NCI-H1048 (cell line): Measurements from ENCODE around the gene FSTL4.
A peak's percentile ranks its signal among the peaks of the same experiment; 100 is the strongest.
"Not testable (repeated sequence)": the region's sequence is repeated elsewhere in the genome, so short reads cannot be mapped to it uniquely, and the experiment has no call there.

Source experiments
- DNase-seq: peaks from one replicate; lab custom pipeline; 2025; lab: John Stamatoyannopoulos, UW

FSTL4 gene

DNA sequence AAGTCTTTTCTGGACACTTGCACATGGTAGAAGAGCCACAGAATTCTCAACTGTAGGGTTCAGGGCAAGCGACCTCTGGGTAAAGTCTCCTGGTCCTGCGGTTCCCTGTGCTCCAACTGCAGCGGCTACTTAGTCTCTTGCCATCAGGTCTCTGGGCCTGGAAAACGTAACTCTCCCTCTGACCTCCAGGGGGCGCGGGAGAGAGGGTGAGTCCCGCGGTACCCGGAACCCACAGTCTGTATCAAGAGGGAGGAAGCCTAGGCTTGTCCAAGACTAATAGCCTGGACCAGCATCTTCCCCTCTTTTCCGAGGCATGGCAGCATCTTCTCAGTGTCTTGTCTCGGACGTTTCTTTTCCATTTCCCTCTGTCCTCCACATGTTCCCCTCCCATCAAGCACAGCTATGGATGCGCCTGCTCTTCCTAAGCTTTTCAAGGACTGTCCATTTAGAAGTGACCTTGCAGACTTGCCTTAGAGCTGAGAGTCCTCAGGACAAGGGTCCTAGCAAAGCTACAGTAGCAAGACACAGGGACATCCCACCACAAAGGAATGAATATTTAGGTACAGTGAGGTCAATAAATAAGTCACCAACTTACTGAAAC is 59.3 kb downstream of the FSTL4 start:
- DNase-seq, result peak; percentile 7

DNA sequence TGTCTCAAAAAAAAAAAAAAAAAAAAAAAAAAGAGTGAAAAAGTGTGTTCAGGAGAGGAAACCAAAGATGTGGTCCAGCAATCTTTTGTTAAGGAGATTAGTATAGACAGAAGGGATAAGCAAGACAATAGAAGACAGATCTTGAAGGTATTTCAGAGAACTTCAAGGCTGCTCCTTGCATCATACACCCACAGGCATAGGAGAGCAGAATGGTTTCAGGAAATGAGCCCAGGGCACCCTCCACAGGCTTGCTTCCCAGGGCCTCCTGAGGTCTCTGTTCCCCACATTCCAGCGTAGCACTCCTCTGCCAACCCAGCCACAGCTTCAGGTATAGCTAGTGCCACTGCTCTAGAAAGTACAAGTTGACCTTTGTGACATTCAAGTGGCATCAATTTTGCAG is 65.8 kb downstream of the FSTL4 start:
- no peak for DNase-seq

- no peak for DNase-seq
Observed at GRCh38 chr5:133544346-133544745, 68.0 kb downstream of the FSTL4 start.

DNA sequence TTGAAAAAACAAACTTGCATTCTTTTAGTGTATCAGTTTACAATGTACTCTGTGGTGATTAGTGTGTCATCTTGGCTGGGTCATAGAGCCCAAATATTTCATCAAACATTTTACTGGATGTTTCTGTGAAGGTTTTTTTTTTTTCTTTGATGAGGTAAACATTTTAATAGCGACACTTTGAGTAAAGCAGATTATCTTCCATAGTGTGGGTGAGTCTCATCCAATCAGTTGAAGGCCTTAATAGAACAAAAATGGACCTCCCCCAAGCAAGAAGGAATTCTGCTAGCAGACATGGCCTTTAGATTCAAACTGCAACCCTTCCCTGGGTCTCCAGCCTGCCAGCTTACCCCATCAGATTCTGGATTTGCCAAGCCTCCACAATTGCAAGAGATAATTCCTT is 72.5 kb downstream of the FSTL4 start:
- no peak for DNase-seq

GRCh38 chr5:133538718-133539117 is 73.6 kb downstream of the FSTL4 start:
- no peak for DNase-seq

DNA sequence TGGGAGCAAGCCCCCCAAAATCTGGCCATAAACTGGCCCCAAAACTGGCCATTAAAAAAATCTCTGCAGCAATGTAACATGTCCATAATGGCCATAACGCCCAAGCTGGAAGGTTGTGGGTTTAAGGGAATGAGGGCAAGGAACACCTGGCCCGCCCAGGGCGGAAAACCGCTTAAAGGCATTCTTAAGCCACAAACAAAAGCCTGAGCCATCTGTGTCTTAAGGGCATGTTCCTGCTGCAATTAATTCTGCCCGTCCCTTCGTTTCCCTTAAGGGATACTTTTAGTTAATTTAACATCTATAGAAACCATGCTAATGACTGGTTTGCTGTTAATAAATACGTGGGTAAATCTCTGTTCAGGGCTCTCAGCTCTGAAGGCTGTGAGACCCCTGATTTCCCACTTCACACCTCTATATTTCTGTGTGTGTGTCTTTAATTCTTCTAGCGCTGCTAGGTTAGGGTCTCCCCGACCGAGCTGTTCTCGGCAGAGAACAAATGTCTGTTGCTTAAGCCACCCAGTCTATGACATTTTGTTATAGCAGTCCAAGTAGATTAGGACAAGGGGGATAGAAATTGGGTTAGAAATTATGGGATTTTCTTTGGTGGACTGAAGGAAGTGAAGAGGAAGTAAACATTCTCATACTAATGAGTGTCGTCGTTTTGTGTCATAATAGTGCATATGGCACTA is 77.0 kb downstream of the FSTL4 start:
- DNase-seq, result not testable (repeated sequence)

DNA sequence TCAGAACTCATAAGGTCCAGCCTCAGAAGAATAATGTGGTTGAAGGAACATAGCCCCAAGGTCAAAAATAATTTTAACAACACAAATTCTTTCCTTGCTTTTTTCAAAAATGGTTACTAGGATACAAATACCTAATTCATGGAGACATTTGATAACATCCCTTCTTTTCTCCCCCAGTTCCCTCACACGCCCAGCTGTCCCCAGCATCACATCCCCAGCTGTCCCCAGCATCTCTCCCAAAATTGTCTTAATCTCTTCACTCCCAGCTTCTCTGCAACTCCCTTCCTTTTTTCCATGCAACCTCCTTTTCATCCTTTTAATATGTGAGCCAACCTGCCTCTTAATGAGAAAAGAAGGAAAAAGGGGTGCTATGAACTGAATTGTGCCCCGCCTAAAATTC is 77.8 kb downstream of the FSTL4 start:
- DNase-seq, result no peak

DNA sequence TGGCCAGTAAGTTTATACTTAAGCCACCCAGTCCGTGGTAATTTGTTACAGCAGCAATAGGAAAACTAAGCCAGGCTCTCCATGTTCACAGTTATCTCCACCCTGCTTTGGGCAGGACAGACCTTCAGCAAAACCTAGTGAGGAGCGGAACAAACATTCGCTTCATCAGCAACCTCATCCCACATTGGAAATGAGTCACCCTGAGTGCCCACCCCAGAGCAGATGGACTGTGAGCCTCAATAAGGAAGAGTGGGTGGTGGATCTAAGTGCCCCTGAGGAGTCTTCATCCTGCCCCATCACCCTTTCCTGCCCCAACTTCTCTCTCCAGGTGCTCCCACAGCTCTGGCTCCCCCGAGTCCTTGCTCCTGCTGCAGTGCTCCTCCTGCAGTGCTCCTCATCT is 78.8 kb downstream of the FSTL4 start:
- DNase-seq, result no peak

GRCh38 chr5:133531594-133531993 is 80.7 kb downstream of the FSTL4 start:
- DNase-seq, result no peak

DNA sequence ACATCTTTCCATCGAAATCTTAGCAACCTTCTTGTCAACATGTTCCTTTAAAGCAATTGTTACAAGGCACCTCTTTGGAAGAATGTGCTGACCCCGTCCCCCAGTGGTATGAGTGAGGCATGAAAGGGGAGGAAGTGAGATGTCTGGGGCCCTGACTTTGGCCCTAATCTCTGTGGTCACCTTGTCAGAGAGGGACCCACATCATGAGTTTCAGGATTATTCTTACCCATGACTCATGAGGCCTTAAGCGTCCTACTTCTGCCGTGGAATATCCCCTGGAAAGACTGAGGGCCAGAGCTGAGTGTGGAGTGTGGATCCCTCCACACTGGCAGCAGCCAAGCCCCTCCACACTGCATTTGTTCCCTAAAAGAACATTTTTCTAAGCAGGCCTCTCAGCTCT is 81.2 kb downstream of the FSTL4 start:
- DNase-seq, result no peak

DNA sequence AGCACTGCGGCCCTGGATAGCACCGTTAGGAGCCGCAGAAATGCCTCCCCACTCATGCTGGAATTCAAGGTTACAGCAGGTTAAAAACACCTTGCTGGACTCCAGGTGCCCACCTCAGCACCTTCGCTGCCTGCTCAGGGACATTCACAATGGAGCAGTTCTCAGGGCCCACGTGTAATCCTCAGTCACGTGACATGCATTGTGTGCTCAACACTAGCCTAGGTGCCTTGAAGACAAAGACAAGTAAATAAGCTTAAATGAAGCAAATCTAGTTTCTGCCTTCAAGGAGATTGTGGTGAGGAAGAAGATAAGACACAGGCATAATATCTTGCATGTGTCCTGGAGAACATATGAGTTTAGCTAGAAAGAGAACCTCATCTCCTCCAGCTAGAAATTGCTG is 82.1 kb downstream of the FSTL4 start:
- no peak for DNase-seq

- no peak for DNase-seq
Observed at GRCh38 chr5:133528841-133529240, 83.5 kb downstream of the FSTL4 start.

DNA sequence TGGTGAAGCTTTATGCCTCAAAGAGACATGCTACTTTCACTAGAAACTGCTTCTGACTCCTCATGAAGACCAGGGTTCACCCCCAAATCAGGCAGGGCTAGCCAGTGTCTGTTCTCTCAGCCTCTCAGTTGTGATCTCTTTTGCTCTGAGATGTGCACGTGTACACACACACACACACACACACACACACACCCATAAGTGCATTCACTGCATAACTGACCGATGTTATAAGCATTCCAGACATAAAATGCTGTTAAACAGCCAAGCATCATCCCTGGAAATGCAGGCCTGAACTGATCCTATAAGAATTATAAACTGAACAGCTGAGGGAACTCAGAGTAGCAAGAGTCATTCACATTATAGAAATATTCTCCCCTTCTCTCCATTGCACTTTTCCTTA is 85.0 kb downstream of the FSTL4 start:
- DNase-seq, result no peak

DNA sequence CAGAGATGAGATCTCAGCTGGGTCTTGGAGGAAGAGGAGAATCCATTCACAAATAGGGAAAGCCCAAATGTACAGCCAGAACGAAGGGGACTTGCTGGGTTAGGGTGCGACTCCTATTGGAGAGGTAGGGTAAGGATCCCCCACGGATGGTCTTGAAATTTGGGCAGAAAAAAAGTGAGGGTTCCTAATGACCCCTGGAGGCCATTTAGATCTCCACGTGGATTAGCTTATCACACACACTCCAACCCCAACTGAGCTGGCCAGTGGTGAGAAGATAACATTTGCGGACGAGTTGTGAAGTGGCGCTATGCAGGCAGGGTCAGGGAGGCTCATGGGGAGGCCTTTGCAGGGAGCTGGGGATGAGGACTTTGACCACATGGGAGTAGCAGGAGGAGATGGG is 86.0 kb downstream of the FSTL4 start:
- no peak for DNase-seq

GRCh38 chr5:133525126-133525525 is 87.2 kb downstream of the FSTL4 start:
- DNase-seq, result no peak

- no peak for DNase-seq
Observed at GRCh38 chr5:133524666-133525065, 87.7 kb downstream of the FSTL4 start.

- DNase-seq, result no peak
Observed at GRCh38 chr5:133523961-133524586, 88.3 kb downstream of the FSTL4 start.

- DNase-seq, result no peak
Observed at GRCh38 chr5:133523013-133523658, 89.2 kb downstream of the FSTL4 start.

- no peak for DNase-seq
Observed at GRCh38 chr5:133521801-133522200, 90.5 kb downstream of the FSTL4 start.

GRCh38 chr5:133520991-133521706 is 91.2 kb downstream of the FSTL4 start:
- no peak for DNase-seq

DNA sequence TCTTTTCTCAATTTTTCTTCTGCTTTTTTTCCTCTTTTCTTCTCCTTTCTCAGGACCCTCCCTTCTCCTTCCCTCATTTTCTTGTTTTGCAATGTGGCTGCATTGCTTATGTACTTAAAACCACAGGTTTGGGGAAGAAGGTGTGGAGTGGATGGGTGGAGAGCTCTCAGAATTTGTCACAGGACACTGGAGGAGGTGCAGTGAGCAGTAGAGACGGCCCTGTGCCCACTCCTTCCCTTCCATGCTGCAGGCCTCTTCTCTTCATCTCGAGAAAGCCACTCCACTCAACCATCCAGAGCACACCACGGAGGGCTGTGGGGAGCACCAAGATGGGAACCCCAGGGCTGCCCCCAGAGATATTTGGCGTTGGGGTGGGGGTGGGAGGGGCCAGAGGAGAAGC is 92.3 kb downstream of the FSTL4 start:
- no peak for DNase-seq

- DNase-seq, result no peak
Observed at GRCh38 chr5:133519191-133519590, 93.2 kb downstream of the FSTL4 start.
